ENCODE measurements around the gene RTN4RL2.

DNA sequence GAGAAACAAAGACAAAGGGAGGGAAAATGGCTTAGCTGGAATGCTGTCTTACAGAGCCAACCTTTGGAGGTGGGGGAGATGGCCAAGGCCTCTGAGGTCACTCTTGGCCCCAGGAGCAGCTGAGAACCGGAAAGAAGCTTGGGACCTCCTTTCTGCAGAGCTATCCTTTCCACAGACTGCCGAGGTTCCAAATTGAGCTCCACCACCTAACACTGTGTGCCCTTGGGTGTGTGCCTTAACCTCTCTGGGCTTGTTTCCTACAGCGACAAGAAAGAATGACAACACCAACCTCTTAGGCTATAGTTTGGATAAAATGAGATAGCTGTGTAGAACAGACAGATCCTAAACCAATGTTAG is 23.2 kb downstream of the RTN4RL2 start:
- no peak for TF ChIP-seq CTCF (IDR thresholded peaks at IDR 0.05)
- TF ChIP-seq ZFX (IDR thresholded peaks at IDR 0.05; ENCODE audit: borderline replicate concordance), result no peak

Measured in 22Rv1 (cell line).